HEK293 (cell line): Measurements from ENCODE around the gene AIG1.

Experiments
- CTCF ChIA-PET: fragments of 350-600 bp; formaldehyde crosslinking; extraction: SDS; loops from one replicate; lab custom pipeline; 2021; ENCODE audit warnings: antibody characterized with exemption; lab: Yijun Ruan, JAX
- POLR2A ChIA-PET: fragments of 300-600 bp; formaldehyde crosslinking; extraction: SDS; loops from one replicate; lab custom pipeline; 2020; ENCODE audit warnings: antibody characterized with exemption, inconsistent platforms; lab: Yijun Ruan, JAX
- H3K27ac ChIP-seq: fragments of 200-500 bp; sonication (Bioruptor generic); 2 replicates; pipeline ENCODE4 v1.5.1; 2014; ENCODE audit warnings: low read depth, low read length, control low read depth, inconsistent platforms; ENCODE audit errors: extremely low read depth
- H3K36me3 ChIP-seq, 2 experiments: fragments of 200-500 bp in 1 of 2; sonication (Bioruptor generic) in 1 of 2; 1 replicate in 1 of 2; 2 replicates in 1 of 2; pipeline ENCODE4 v1.5.1; 2014 to 2017; ENCODE audit warnings: inconsistent platforms in 2 of 2, low read length in 2 of 2; ENCODE audit not compliant: control insufficient read depth in 2 of 2, insufficient read depth in 1 of 2
- H3K4me1 ChIP-seq: fragments of 200-500 bp; sonication (Bioruptor generic); 2 replicates; pipeline ENCODE4 v1.5.1; 2014; ENCODE audit warnings: mild to moderate bottlenecking, low read length, inconsistent platforms; ENCODE audit not compliant: control insufficient read depth, insufficient read depth
- H3K4me3 ChIP-seq: 2 replicates; pipeline ENCODE4 v1.5.1; 2011; ENCODE audit warnings: low read depth, mild to moderate bottlenecking, control low read depth, low read length, moderate library complexity
- H3K9me3 ChIP-seq: fragments of 200-500 bp; sonication (Bioruptor generic); 2 replicates; pipeline ENCODE4 v1.5.1; 2014; ENCODE audit warnings: low read depth, low read length, inconsistent platforms; ENCODE audit not compliant: control insufficient read depth, insufficient read depth
- AEBP2 ChIP-seq: fragments of 450-650 bp; formaldehyde crosslinking; IDR thresholded peaks from 2 replicates; pipeline ENCODE4 v1.5.1; 2016; ENCODE audit warnings: missing biosample characterization, missing genetic modification characterization, borderline replicate concordance
- CTCF ChIP-seq: fragments of 450-650 bp; formaldehyde crosslinking; IDR thresholded peaks from 2 replicates; pipeline ENCODE4 v1.5.1; 2016; ENCODE audit warnings: missing biosample characterization, missing genetic modification characterization
- GLI4 ChIP-seq: fragments of 450-650 bp; formaldehyde crosslinking; IDR thresholded peaks from 2 replicates; pipeline ENCODE4 v1.5.1; 2016; ENCODE audit warnings: missing biosample characterization, missing genetic modification characterization
- TRIM28 ChIP-seq: IDR thresholded peaks from 2 replicates; pipeline ENCODE4 v1.6.1; 2011; ENCODE audit warnings: low read length, control low read depth, borderline replicate concordance
- TSHZ1 ChIP-seq: fragments of 450-650 bp; formaldehyde crosslinking; IDR thresholded peaks from 2 replicates; pipeline ENCODE4 v1.5.1; 2016; ENCODE audit warnings: missing biosample characterization, missing genetic modification characterization, borderline replicate concordance
- YY2 ChIP-seq: fragments of 450-650 bp; formaldehyde crosslinking; IDR thresholded peaks from 2 replicates; pipeline ENCODE4 v1.5.1; 2016; ENCODE audit warnings: missing biosample characterization, missing genetic modification characterization
- ZBTB21 ChIP-seq: fragments of 450-650 bp; formaldehyde crosslinking; IDR thresholded peaks from 2 replicates; pipeline ENCODE4 v1.5.1; 2017; ENCODE audit warnings: missing biosample characterization, missing genetic modification characterization
- ZBTB7A ChIP-seq: fragments of 450-650 bp; formaldehyde crosslinking; IDR thresholded peaks from 2 replicates; pipeline ENCODE4 v1.5.1; 2016; ENCODE audit warnings: low read depth, missing biosample characterization, missing genetic modification characterization
- ZFP3 ChIP-seq: fragments of 450-650 bp; formaldehyde crosslinking; IDR thresholded peaks from 2 replicates; pipeline ENCODE4 v1.5.1; 2016; ENCODE audit warnings: low read depth, missing biosample characterization, missing genetic modification characterization
- ZFP69B ChIP-seq: fragments of 450-650 bp; formaldehyde crosslinking; IDR thresholded peaks from 2 replicates; pipeline ENCODE4 v1.5.1; 2016; ENCODE audit warnings: missing biosample characterization, missing genetic modification characterization
- ZIC2 ChIP-seq: fragments of 450-650 bp; formaldehyde crosslinking; IDR thresholded peaks from 2 replicates; pipeline ENCODE4 v1.5.1; 2016; ENCODE audit warnings: missing biosample characterization, missing genetic modification characterization
- ZNF132 ChIP-seq: fragments of 450-650 bp; formaldehyde crosslinking; IDR thresholded peaks from 2 replicates; pipeline ENCODE4 v1.5.1; 2017; ENCODE audit warnings: missing biosample characterization, missing genetic modification characterization, borderline replicate concordance
- ZNF16 ChIP-seq: fragments of 450-650 bp; formaldehyde crosslinking; IDR thresholded peaks from 2 replicates; pipeline ENCODE4 v1.5.1; 2016; ENCODE audit warnings: low read depth, missing biosample characterization, missing genetic modification characterization
- ZNF175 ChIP-seq: fragments of 450-650 bp; formaldehyde crosslinking; IDR thresholded peaks from 2 replicates; pipeline ENCODE4 v1.5.1; 2016; ENCODE audit warnings: missing biosample characterization, missing genetic modification characterization
- ZNF18 ChIP-seq: fragments of 450-650 bp; formaldehyde crosslinking; IDR thresholded peaks from 2 replicates; pipeline ENCODE4 v1.5.1; 2016; ENCODE audit warnings: missing biosample characterization, missing genetic modification characterization
- ZNF2 ChIP-seq: fragments of 450-650 bp; formaldehyde crosslinking; IDR thresholded peaks from 2 replicates; pipeline ENCODE4 v1.5.1; 2016; ENCODE audit warnings: missing biosample characterization, missing genetic modification characterization
- ZNF350 ChIP-seq: fragments of 450-650 bp; formaldehyde crosslinking; IDR thresholded peaks from 2 replicates; pipeline ENCODE4 v1.5.0; 2017; ENCODE audit warnings: missing biosample characterization, mild to moderate bottlenecking, missing genetic modification characterization
- ZNF404 ChIP-seq: fragments of 450-650 bp; formaldehyde crosslinking; IDR thresholded peaks from 2 replicates; pipeline ENCODE4 v1.5.1; 2017; ENCODE audit warnings: missing biosample characterization, missing genetic modification characterization
- ZNF600 ChIP-seq: fragments of 450-650 bp; formaldehyde crosslinking; IDR thresholded peaks from 2 replicates; pipeline ENCODE4 v1.5.1; 2016; ENCODE audit warnings: missing biosample characterization, missing genetic modification characterization
- ZNF626 ChIP-seq: fragments of 450-650 bp; sonication (Bioruptor Pico); formaldehyde crosslinking; IDR thresholded peaks from 2 replicates; pipeline ENCODE4 v1.5.1; 2018; ENCODE audit warnings: missing biosample characterization, missing genetic modification characterization, inconsistent platforms
- ZNF654 ChIP-seq: fragments of 450-650 bp; formaldehyde crosslinking; IDR thresholded peaks from 2 replicates; pipeline ENCODE4 v1.5.1; 2016; ENCODE audit warnings: low read depth, missing biosample characterization, missing genetic modification characterization
- ZNF707 ChIP-seq: fragments of 450-650 bp; formaldehyde crosslinking; IDR thresholded peaks from 2 replicates; pipeline ENCODE4 v1.5.1; 2016; ENCODE audit warnings: missing biosample characterization, missing genetic modification characterization
- ZNF792 ChIP-seq: fragments of 450-650 bp; formaldehyde crosslinking; IDR thresholded peaks from 2 replicates; pipeline ENCODE4 v1.5.1; 2016; ENCODE audit warnings: missing biosample characterization, missing genetic modification characterization
- ZSCAN30 ChIP-seq: fragments of 450-650 bp; IDR thresholded peaks from 2 replicates; pipeline ENCODE4 v1.5.1; 2018; ENCODE audit warnings: missing biosample characterization, mild to moderate bottlenecking, missing genetic modification characterization, moderate library complexity
- TF ChIP-seq, protein P1 (sequence below): fragments of 450-650 bp; formaldehyde crosslinking; IDR thresholded peaks from 2 replicates; pipeline ENCODE4 v1.5.1; 2016; ENCODE audit warnings: missing biosample characterization, missing genetic modification characterization

Gene AIG1

DNA sequence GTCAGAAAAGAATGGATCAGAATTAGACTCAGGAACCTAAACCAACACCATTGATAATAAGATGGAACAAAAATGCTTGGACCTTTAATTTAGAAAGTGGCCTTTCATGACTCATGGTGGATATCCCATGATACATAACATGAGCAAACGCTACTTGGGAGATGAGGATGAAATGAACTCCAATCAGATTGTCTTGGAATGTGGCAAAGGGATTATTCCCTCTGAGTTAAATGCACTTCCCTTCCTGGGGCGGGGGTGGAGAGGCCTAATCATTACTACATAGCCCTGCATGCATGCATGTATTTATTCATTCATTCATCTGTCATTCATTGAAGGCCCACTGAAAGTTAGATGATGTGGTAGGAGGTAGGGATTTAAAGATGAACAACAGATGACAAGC, 174.0 kb downstream of the AIG1 start:
- H3K36me3 ChIP-seq, result no peaks in the 10 kb centered on the region
- no peak overlapping the region for H3K4me3 ChIP-seq
- no peaks in the 10 kb centered on the region for H3K4me1 ChIP-seq
- H3K27ac ChIP-seq, result no peak overlapping the region
- CTCF ChIA-PET, result interaction anchor here (0.6 to 7.2 kb wide), 3 partner anchors 175 to 586 kb away, joined by 3 to 54 read pairs (median 3); no protein-coding TSS in a partner anchor
- TF ChIP-seq ZBTB7A (tag by site-specific recombination) (no peak), ZNF404 (tag by site-specific recombination) (no peak), ZNF707 (no peak), TSHZ1 (no peak), ZNF654 (tag by site-specific recombination) (no peak), ZFP69B (tag by site-specific recombination) (no peak), ZNF175 (tag by site-specific recombination) (no peak), ZNF350 (tag by site-specific recombination) (no peak), ZNF2 (tag by site-specific recombination) (no peak), CTCF (tag by site-specific recombination) (no peak), ZNF626 (no peak), TRIM28 (no peak), ZSCAN30 (tag by site-specific recombination) (no peak), ZNF792 (tag by site-specific recombination) (no peak), ZNF600 (no peak), ZNF16 (no peak)
- TF ChIP-seq, protein P1, sequence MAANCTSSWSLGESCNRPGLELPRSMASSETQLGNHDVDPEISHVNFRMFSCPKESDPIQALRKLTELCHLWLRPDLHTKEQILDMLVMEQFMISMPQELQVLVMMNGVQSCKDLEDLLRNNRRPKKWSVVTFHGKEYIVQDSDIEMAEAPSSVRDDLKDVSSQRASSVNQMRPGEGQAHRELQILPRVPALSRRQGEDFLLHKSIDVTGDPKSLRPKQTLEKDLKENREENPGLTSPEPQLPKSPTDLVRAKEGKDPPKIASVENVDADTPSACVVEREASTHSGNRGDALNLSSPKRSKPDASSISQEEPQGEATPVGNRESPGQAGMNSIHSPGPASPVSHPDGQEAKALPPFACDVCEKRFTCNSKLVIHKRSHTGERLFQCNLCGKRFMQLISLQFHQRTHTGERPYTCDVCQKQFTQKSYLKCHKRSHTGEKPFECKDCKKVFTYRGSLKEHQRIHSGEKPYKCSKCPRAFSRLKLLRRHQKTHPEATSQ (tag by site-specific recombination), result no peak
- TF ChIP-seq, all 188 proteins: peak for 0
- POLR2A ChIA-PET, result no interaction called here
- H3K9me3 ChIP-seq, result no peaks in the 10 kb centered on the region

DNA sequence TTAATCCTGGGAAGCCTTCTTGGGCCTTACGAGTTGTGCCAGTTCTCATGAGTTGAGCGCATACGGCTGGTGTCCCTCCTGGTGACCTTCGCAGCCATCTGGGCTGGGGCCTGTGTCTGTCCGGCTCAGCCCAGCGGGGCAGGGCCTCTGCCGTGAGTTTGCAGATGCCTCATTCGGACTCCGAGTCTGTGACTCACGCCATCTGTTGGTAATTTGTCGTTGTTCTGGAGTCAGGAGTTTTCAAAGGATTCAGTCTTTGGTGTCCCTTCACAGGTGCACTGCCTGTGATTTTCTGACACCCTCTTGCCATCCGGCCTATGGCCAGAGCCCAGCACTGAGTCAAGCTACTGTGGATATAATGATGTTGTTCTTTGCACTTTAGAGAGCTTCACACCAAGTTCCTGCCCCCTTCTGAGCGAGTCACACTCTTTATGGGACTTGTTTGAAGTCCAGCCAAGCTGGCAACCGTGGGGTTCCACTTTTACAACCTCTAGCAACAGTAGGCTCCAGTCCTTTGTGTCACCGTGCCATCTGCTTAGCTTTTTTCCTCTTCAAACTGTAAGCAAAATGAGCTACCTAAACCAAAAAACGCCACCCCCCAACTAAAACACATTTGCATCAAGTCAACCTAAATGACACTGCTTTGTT, 175.6 kb downstream of the AIG1 start:
- no peak overlapping the region for H3K4me3 ChIP-seq
- no peaks in the 10 kb centered on the region for H3K4me1 ChIP-seq
- CTCF ChIA-PET, result interaction anchor here (0.7 to 7.2 kb wide), 2 partner anchors 191 to 275 kb away, joined by 3 to 54 read pairs; no protein-coding TSS in a partner anchor
- no peaks in the 10 kb centered on the region for H3K36me3 ChIP-seq
- H3K9me3 ChIP-seq, result no peaks in the 10 kb centered on the region
- POLR2A ChIA-PET, result no interaction called here
- no peak overlapping the region for H3K27ac ChIP-seq
- peak; percentile 78; the same call in 1 of the 2 replicates for TF ChIP-seq ZNF18 (tag by site-specific recombination)
- no peak for TF ChIP-seq YY2 (tag by site-specific recombination)
- no peak for TF ChIP-seq GLI4 (tag by site-specific recombination)
- TF ChIP-seq ZBTB21 (tag by site-specific recombination), result no peak
- no peak for TF ChIP-seq AEBP2 (tag by site-specific recombination)
- TF ChIP-seq ZFP3 (tag by site-specific recombination), result no peak
- no peak for TF ChIP-seq ZNF132 (tag by site-specific recombination)
- peak; percentile 92 for TF ChIP-seq ZIC2 (tag by site-specific recombination)
